ENCODE data around the gene OR6B3. TPM values are rescaled to one million over a fixed set of nuclear protein-coding genes. Genes with fewer than 3 reads are reported as not detected.

Gene OR6B3
- total and polyA plus RNA-seq, 9 of the 15 experiments (the other 6 are each of a cell fraction or from before 2014, with no cell fraction given) = not detected

DNA sequence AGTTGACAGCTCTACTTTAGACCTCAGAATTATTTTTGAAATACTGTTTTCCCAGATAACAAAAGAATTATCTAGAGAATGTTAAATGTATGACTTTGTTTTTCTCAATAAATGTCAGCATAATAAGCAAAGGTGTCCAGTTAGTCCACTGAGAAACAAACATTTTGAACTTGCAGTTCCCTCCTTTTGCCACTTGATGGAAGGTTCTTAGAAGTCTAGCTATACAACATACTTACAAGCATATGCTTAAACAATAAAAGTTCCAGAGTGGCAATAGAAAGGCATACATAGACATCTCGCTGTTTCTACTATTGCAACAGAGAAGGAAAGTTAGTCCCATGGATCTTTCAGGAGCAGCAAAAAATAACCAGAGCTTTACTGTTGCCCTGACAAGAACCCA, 40.0 kb downstream of the OR6B3 start (continued):
- TF ChIP-seq CREB5 (CRISPR knock-in tag; IDR thresholded peaks at IDR 0.05) (no peak), ILF3 (IDR thresholded peaks at IDR 0.05; ENCODE audit: borderline replicate concordance) (no peak), COPS2 (conservative IDR thresholded peaks at IDR 0.05) (no peak), NR0B1 (IDR thresholded peaks at IDR 0.05; ENCODE audit: partially characterized antibody) (no peak), RHOXF2B (CRISPR knock-in tag; conservative IDR thresholded peaks at IDR 0.05) (no peak), FOXJ2 (tag; IDR thresholded peaks at IDR 0.05) (no peak), GATAD2A (IDR thresholded peaks at IDR 0.05) (no peak), KDM1A (IDR thresholded peaks at IDR 0.05) (no peak), RNF2 (IDR thresholded peaks at IDR 0.05) (no peak)
- TF ChIP-seq, protein P1, sequence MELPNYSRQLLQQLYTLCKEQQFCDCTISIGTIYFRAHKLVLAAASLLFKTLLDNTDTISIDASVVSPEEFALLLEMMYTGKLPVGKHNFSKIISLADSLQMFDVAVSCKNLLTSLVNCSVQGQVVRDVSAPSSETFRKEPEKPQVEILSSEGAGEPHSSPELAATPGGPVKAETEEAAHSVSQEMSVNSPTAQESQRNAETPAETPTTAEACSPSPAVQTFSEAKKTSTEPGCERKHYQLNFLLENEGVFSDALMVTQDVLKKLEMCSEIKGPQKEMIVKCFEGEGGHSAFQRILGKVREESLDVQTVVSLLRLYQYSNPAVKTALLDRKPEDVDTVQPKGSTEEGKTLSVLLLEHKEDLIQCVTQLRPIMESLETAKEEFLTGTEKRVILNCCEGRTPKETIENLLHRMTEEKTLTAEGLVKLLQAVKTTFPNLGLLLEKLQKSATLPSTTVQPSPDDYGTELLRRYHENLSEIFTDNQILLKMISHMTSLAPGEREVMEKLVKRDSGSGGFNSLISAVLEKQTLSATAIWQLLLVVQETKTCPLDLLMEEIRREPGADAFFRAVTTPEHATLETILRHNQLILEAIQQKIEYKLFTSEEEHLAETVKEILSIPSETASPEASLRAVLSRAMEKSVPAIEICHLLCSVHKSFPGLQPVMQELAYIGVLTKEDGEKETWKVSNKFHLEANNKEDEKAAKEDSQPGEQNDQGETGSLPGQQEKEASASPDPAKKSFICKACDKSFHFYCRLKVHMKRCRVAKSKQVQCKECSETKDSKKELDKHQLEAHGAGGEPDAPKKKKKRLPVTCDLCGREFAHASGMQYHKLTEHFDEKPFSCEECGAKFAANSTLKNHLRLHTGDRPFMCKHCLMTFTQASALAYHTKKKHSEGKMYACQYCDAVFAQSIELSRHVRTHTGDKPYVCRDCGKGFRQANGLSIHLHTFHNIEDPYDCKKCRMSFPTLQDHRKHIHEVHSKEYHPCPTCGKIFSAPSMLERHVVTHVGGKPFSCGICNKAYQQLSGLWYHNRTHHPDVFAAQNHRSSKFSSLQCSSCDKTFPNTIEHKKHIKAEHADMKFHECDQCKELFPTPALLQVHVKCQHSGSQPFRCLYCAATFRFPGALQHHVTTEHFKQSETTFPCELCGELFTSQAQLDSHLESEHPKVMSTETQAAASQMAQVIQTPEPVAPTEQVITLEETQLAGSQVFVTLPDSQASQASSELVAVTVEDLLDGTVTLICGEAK (IDR thresholded peaks at IDR 0.05) = no peak
- TF ChIP-seq, protein P1 (CRISPR knock-in tag; IDR thresholded peaks at IDR 0.05) = no peak
- TF ChIP-seq, protein P2, sequence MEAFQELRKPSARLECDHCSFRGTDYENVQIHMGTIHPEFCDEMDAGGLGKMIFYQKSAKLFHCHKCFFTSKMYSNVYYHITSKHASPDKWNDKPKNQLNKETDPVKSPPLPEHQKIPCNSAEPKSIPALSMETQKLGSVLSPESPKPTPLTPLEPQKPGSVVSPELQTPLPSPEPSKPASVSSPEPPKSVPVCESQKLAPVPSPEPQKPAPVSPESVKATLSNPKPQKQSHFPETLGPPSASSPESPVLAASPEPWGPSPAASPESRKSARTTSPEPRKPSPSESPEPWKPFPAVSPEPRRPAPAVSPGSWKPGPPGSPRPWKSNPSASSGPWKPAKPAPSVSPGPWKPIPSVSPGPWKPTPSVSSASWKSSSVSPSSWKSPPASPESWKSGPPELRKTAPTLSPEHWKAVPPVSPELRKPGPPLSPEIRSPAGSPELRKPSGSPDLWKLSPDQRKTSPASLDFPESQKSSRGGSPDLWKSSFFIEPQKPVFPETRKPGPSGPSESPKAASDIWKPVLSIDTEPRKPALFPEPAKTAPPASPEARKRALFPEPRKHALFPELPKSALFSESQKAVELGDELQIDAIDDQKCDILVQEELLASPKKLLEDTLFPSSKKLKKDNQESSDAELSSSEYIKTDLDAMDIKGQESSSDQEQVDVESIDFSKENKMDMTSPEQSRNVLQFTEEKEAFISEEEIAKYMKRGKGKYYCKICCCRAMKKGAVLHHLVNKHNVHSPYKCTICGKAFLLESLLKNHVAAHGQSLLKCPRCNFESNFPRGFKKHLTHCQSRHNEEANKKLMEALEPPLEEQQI (IDR thresholded peaks at IDR 0.05) = no peak
